ENCODE measurements around the gene EDIL3. TPM values are rescaled to one million over a fixed set of nuclear protein-coding genes. Genes with fewer than 3 reads are reported as not detected.

EDIL3 gene
- total RNA-seq, 1 donor from 2014 or later = 15.2 TPM

- Histone ChIP-seq H3K27me3 (no peaks in the 10 kb centered on the region), H3K4me1 (no peaks in the 10 kb centered on the region), H3K27ac (no peak overlapping the region), H3K9me3 (no peaks in the 10 kb centered on the region), H3K36me3 (no peaks in the 10 kb centered on the region), H3K4me3 (no peak overlapping the region)
- no peak for TF ChIP-seq CTCF (IDR thresholded peaks at IDR 0.05)
- no peak for TF ChIP-seq POLR2A (IDR thresholded peaks at IDR 0.05)
- TF ChIP-seq POLR2AphosphoS5 (IDR thresholded peaks at IDR 0.05; ENCODE audit: insufficient read depth in 1 of 2, low read depth in 1 of 2) = no peak
- intact Hi-C loops (cut with DNase I) = no loop called here
- DNase-seq (ENCODE audit: extremely low spot score in 2 of 2) = no peak
These were observed 24.6 kb downstream of the EDIL3 start for GRCh38 chr5:84360056-84360455.

GRCh38 chr5:84354101-84354500, 30.6 kb downstream of the EDIL3 start:
- no peaks in the 10 kb centered on the region for H3K9me3 ChIP-seq
- no peaks in the 10 kb centered on the region for H3K4me1 ChIP-seq
- TF ChIP-seq POLR2A (IDR thresholded peaks at IDR 0.05) (no peak), CTCF (IDR thresholded peaks at IDR 0.05) (no peak), POLR2AphosphoS5 (IDR thresholded peaks at IDR 0.05; ENCODE audit: insufficient read depth in 1 of 2, low read depth in 1 of 2) (no peak)
- no peaks in the 10 kb centered on the region for H3K27me3 ChIP-seq
- intact Hi-C loops (cut with DNase I) = no loop called here
- no peak overlapping the region for H3K4me3 ChIP-seq
- no peaks in the 10 kb centered on the region for H3K36me3 ChIP-seq
- no peak for DNase-seq (ENCODE audit: extremely low spot score in 2 of 2)
- no peak overlapping the region for H3K27ac ChIP-seq

GRCh38 chr5:84344788-84345187, 39.9 kb downstream of the EDIL3 start:
- no peaks in the 10 kb centered on the region for H3K27me3 ChIP-seq
- TF ChIP-seq CTCF (IDR thresholded peaks at IDR 0.05) = no peak
- no peak for TF ChIP-seq POLR2A (IDR thresholded peaks at IDR 0.05)
- no peak for TF ChIP-seq POLR2AphosphoS5 (IDR thresholded peaks at IDR 0.05; ENCODE audit: insufficient read depth in 1 of 2, low read depth in 1 of 2)
- no peaks in the 10 kb centered on the region for H3K9me3 ChIP-seq
- H3K27ac ChIP-seq = no peak overlapping the region
- DNase-seq (ENCODE audit: extremely low spot score in 2 of 2) = no peak
- no peaks in the 10 kb centered on the region for H3K4me1 ChIP-seq
- intact Hi-C loops (cut with DNase I) = no loop called here
- H3K4me3 ChIP-seq = no peak overlapping the region
- H3K36me3 ChIP-seq = no peaks in the 10 kb centered on the region

- H3K27me3 ChIP-seq = no peaks in the 10 kb centered on the region
- no peak overlapping the region for H3K27ac ChIP-seq
- no peaks in the 10 kb centered on the region for H3K36me3 ChIP-seq
- no peak for DNase-seq (ENCODE audit: extremely low spot score in 2 of 2)
- H3K4me1 ChIP-seq = no peaks in the 10 kb centered on the region
- TF ChIP-seq POLR2A (IDR thresholded peaks at IDR 0.05) = no peak
- no peak for TF ChIP-seq CTCF (IDR thresholded peaks at IDR 0.05)
- no peak for TF ChIP-seq POLR2AphosphoS5 (IDR thresholded peaks at IDR 0.05; ENCODE audit: insufficient read depth in 1 of 2, low read depth in 1 of 2)
- H3K9me3 ChIP-seq = no peaks in the 10 kb centered on the region
- no peak overlapping the region for H3K4me3 ChIP-seq
- intact Hi-C loops (cut with DNase I) = no loop called here
These were observed 41.5 kb downstream of the EDIL3 start for GRCh38 chr5:84343171-84343570.

- intact Hi-C loops (cut with DNase I) = no loop called here
- H3K27ac ChIP-seq = no peak overlapping the region
- H3K4me3 ChIP-seq = no peak overlapping the region
- no peaks in the 10 kb centered on the region for H3K36me3 ChIP-seq
- TF ChIP-seq POLR2AphosphoS5 (IDR thresholded peaks at IDR 0.05; ENCODE audit: insufficient read depth in 1 of 2, low read depth in 1 of 2) (no peak), POLR2A (IDR thresholded peaks at IDR 0.05) (no peak), CTCF (IDR thresholded peaks at IDR 0.05) (no peak)
- DNase-seq (ENCODE audit: extremely low spot score in 2 of 2) = no peak
- H3K4me1 ChIP-seq = no peaks in the 10 kb centered on the region
- no peaks in the 10 kb centered on the region for H3K9me3 ChIP-seq
- H3K27me3 ChIP-seq = no peaks in the 10 kb centered on the region
These were observed 52.6 kb downstream of the EDIL3 start for GRCh38 chr5:84332106-84332505.
